ENCODE measurements around the gene METTL27. TPM values are rescaled to one million over a fixed set of nuclear protein-coding genes. Genes with fewer than 3 reads are reported as not detected.

The METTL27 gene
- polyA plus RNA-seq, 1 donor from 2014 or later = 2.4 TPM

- Histone ChIP-seq H3K9me2 (ENCODE audit: insufficient read depth, low read length) (no peaks in the 10 kb centered on the region), H3K27ac (ENCODE audit: low read length) (no peak overlapping the region), H2AFZ (ENCODE audit: low read depth, low read length) (no peak overlapping the region), H3K9me3 (ENCODE audit: low read length) (no peaks in the 10 kb centered on the region), H3K4me2 (ENCODE audit: low read length) (no peak overlapping the region), H3F3A (ENCODE audit: insufficient read depth, low read length, poor library complexity, severe bottlenecking) (no peaks in the 10 kb centered on the region), H3K36me3 (ENCODE audit: insufficient read depth, low read length) (no peaks in the 10 kb centered on the region), H3K4me3 (ENCODE audit: low read length) (no peak overlapping the region), H3K9ac (ENCODE audit: low read length) (no peak overlapping the region), H4K20me1 (ENCODE audit: insufficient read depth) (no peaks in the 10 kb centered on the region), H3K79me2 (replicated peaks; ENCODE audit: insufficient read depth, low read length) (no peaks in the 10 kb centered on the region), H3K27me3 (ENCODE audit: insufficient read depth, low read depth, low read length) (no peaks in the 10 kb centered on the region)
- TF ChIP-seq POLR2AphosphoS5 (IDR thresholded peaks at IDR 0.05) (no peak), REST (IDR thresholded peaks at IDR 0.05; ENCODE audit: borderline replicate concordance) (no peak), SMC3 (conservative IDR thresholded peaks at IDR 0.05; ENCODE audit: poor library complexity) (no peak), EP300 (conservative IDR thresholded peaks at IDR 0.05; ENCODE audit: poor library complexity, severe bottlenecking) (no peak), TAF1 (IDR thresholded peaks at IDR 0.05; ENCODE audit: low read depth) (no peak), RAD21 (conservative IDR thresholded peaks at IDR 0.05) (no peak), MXI1 (conservative IDR thresholded peaks at IDR 0.05; ENCODE audit: poor library complexity, severe bottlenecking) (no peak), EZH2 (IDR thresholded peaks at IDR 0.05; ENCODE audit: borderline replicate concordance, insufficient read depth, low read length, poor library complexity, severe bottlenecking) (no peak), CTCF (IDR thresholded peaks at IDR 0.05; ENCODE audit: poor library complexity, severe bottlenecking) (no peak)
Observed at GRCh38 chr7:73786588-73786987, 55.7 kb downstream of the METTL27 start.

Other genes with a start within 250 kb of the METTL27 start
- gene MLXIPL, start 218.0 kb downstream of the METTL27 start, polyA plus RNA-seq = 1.8 TPM in 1 of 2 replicates, not detected in the other
- gene VPS37D, start 174.7 kb downstream of the METTL27 start, polyA plus RNA-seq = 52.7 and 56.3 TPM in 2 replicates
- gene DNAJC30, start 159.1 kb downstream of the METTL27 start, polyA plus RNA-seq = 1.1 and 1.3 TPM in 2 replicates
- 75.9 and 82.9 TPM in 2 replicates for gene BUD23, start 158.9 kb downstream of the METTL27 start, polyA plus RNA-seq
- 123 and 144 TPM in 2 replicates for gene STX1A, start 122.8 kb downstream of the METTL27 start, polyA plus RNA-seq
- gene ABHD11, start 103.7 kb downstream of the METTL27 start, polyA plus RNA-seq = 12.8 and 26.0 TPM in 2 replicates
- gene CLDN3, start 72.2 kb downstream of the METTL27 start, polyA plus RNA-seq = not detected in 2 replicates
- 0.09 TPM in 1 of 2 replicates, not detected in the other for gene CLDN4, start 11.5 kb downstream of the METTL27 start, polyA plus RNA-seq
- gene TMEM270, start 18.6 kb upstream of the METTL27 start, polyA plus RNA-seq = not detected in 2 replicates
- gene ELN, start 185.7 kb upstream of the METTL27 start, polyA plus RNA-seq = 0.16 TPM in 1 of 2 replicates, not detected in the other
- 21.1 and 23.5 TPM in 2 replicates for gene LIMK1, start 241.3 kb upstream of the METTL27 start, polyA plus RNA-seq

All from neural cell (in vitro differentiated cells).